K562 (cell line): ENCODE results near the gene PRR11. TPM values are rescaled to one million over a fixed set of nuclear protein-coding genes. Genes with fewer than 3 reads are reported as not detected.

ENCODE experiments used
- ARID1B ChIP-seq: fragments of 450-650 bp; IDR thresholded peaks from 2 replicates; pipeline ENCODE4 v1.6.1; 2016; ENCODE audit warnings: antibody characterized with exemption, mild to moderate bottlenecking, inconsistent platforms
- CHAMP1 ChIP-seq: fragments of 450-650 bp; IDR thresholded peaks from 2 replicates; pipeline ENCODE4 v1.6.1; 2016; ENCODE audit warnings: mild to moderate bottlenecking
- CREB3 ChIP-seq: fragments of 450-650 bp; conservative IDR thresholded peaks from 2 replicates; pipeline ENCODE4 v1.6.1; 2016; ENCODE audit warnings: missing genetic modification characterization, low read depth, mild to moderate bottlenecking, missing compliant biosample characterization, moderate library complexity
- EGR1 ChIP-seq: fragments of 450-650 bp; conservative IDR thresholded peaks from 2 replicates; pipeline ENCODE4 v1.6.1; 2017; ENCODE audit warnings: mild to moderate bottlenecking
- FOXA1 ChIP-seq: fragments of 450-650 bp; IDR thresholded peaks from 2 replicates; pipeline ENCODE4 v1.6.1; 2016; ENCODE audit warnings: mild to moderate bottlenecking, borderline replicate concordance
- LEF1 ChIP-seq: fragments of 450-650 bp; IDR thresholded peaks from 2 replicates; pipeline ENCODE4 v1.6.1; 2016; ENCODE audit warnings: mild to moderate bottlenecking
- MYC ChIP-seq, 2 experiments: fragments of 250-450 bp in 1 of 2; sonication (Bioruptor Pico) in 1 of 2; IDR thresholded peaks; 2 replicates each; pipeline versions ENCODE4 v1.5.1 to v1.6.1; 2012 to 2021; ENCODE audit warnings: low read depth in 2 of 2, borderline replicate concordance in 1 of 2, improper control_type of control experiment in 1 of 2, low read length in 1 of 2, mild to moderate bottlenecking in 1 of 2, moderate library complexity in 1 of 2
- PCBP2 ChIP-seq: fragments of 200-400 bp; formaldehyde crosslinking; IDR thresholded peaks from 2 replicates; pipeline ENCODE4 v1.6.1; 2018; ENCODE audit warnings: low read length, low read depth, mild to moderate bottlenecking, moderate library complexity; ENCODE audit not compliant: poor library complexity, severe bottlenecking
- SLC30A9 ChIP-seq: fragments of 250-450 bp; sonication (Bioruptor Pico); IDR thresholded peaks from 2 replicates; pipeline ENCODE4 v1.8.0; 2022; ENCODE audit warnings: mild to moderate bottlenecking, moderate library complexity
- SMARCA4 ChIP-seq: fragments of 450-650 bp; IDR thresholded peaks from 2 replicates; pipeline ENCODE4 v1.6.1; 2016
- TAF1 ChIP-seq: IDR thresholded peaks from 2 replicates; pipeline ENCODE4 v1.6.1; 2011; ENCODE audit warnings: mild to moderate bottlenecking, low read length, moderate library complexity; ENCODE audit not compliant: insufficient read depth, control insufficient read depth, severe bottlenecking; ENCODE audit errors: extremely low read depth
- XRCC5 ChIP-seq: fragments of 200-400 bp; formaldehyde crosslinking; IDR thresholded peaks from 2 replicates; pipeline ENCODE4 v1.6.1; 2017; ENCODE audit warnings: low read depth, mild to moderate bottlenecking, low read length
- YBX1 ChIP-seq: fragments of 450-650 bp; IDR thresholded peaks from 2 replicates; pipeline ENCODE4 v1.7.1; 2016; ENCODE audit warnings: mild to moderate bottlenecking
- ZBTB43 ChIP-seq: sonication (generic); formaldehyde crosslinking; IDR thresholded peaks from 2 replicates; pipeline ENCODE4 v1.8.0; 2023; ENCODE audit warnings: mild to moderate bottlenecking, missing genetic modification reagents
- ZBTB49 ChIP-seq: sonication (generic); formaldehyde crosslinking; IDR thresholded peaks from 2 replicates; pipeline ENCODE4 v1.8.0; 2022; ENCODE audit warnings: missing genetic modification reagents, mild to moderate bottlenecking, borderline replicate concordance
- ZNF316 ChIP-seq: fragments of 450-650 bp; IDR thresholded peaks from 2 replicates; pipeline ENCODE4 v1.6.1; 2016
- ZNF431 ChIP-seq: sonication (generic); formaldehyde crosslinking; IDR thresholded peaks from 2 replicates; pipeline ENCODE4 v1.8.0; 2022; ENCODE audit warnings: mild to moderate bottlenecking, missing genetic modification reagents
- ZNF583 ChIP-seq: fragments of 250-450 bp; sonication (Bioruptor Pico); IDR thresholded peaks from 2 replicates; pipeline ENCODE4 v1.4.0; 2020
- ZNF655 ChIP-seq: fragments of 250-450 bp; sonication (Bioruptor Pico); IDR thresholded peaks from 2 replicates; pipeline ENCODE4 v1.5.0; 2021
- polyA plus RNA-seq, 8 experiments: library from polyadenylated mRNA; depleted of rRNA in 4 of 8; stranded (reverse) in 5 of 8; unstranded in 3 of 8; fragments of >200 nt; fragmentation: Nextera tagmentation in 2 of 8; fragmentation: Illumina TruSeq in 1 of 8; extraction: Ambion mirVana in 2 of 8; extraction: Trizol in 1 of 8; gene quantifications; 2 replicates each; pipeline versions ENCODE4 v1.2.1 to v1.2.3, GENCODE V29; 2011 to 2014; ENCODE audit warnings: inconsistent platforms in 1 of 8, missing spikeins in 1 of 8
- total RNA-seq, 7 experiments: library from RNA; depleted of rRNA in 6 of 7; stranded (reverse); fragments of >200 nt in 6 of 7; fragmentation: Illumina TruSeq in 2 of 7; extraction: Trizol in 2 of 7; gene quantifications; 2 replicates each; pipeline versions ENCODE4 v1.2.1 to v1.2.3, GENCODE V29; 2011 to 2021; ENCODE audit warnings: low replicate concordance in 1 of 7

The PRR11 gene
- total and polyA plus RNA-seq, 9 of the 15 experiments (the other 6 are each of a cell fraction or from before 2014, with no cell fraction given), result 13.3 to 75.2 (median 46.4) TPM

GRCh38 chr17:59154292-59154720 is 1.2 kb upstream of the PRR11 start (continued):
- TF ChIP-seq ZBTB49 (CRISPR knock-in tag) (no peak), TAF1 (peak; percentile 11), ZNF431 (CRISPR knock-in tag) (no peak), ZNF655 (CRISPR knock-in tag) (no peak), SLC30A9 (CRISPR knock-in tag) (no peak), PCBP2 (no peak), XRCC5 (no peak), SMARCA4 (no peak), FOXA1 (no peak), MYC (IDR thresholded peaks at IDR 0.05; ENCODE audit: low read depth, low read length) (peak; percentile 21; the same call in 1 of the 2 replicates), MYC (CRISPR knock-in tag; IDR thresholded peaks at IDR 0.05; ENCODE audit: borderline replicate concordance, low read depth) (peak; percentile 42; the same call in 1 of the 2 replicates), LEF1 (no peak), CHAMP1 (no peak), ZBTB43 (CRISPR knock-in tag) (no peak), YBX1 (no peak), ZNF316 (no peak), ARID1B (no peak), CREB3 (no peak), ZNF583 (CRISPR knock-in tag) (no peak), EGR1 (peak; percentile 80)
